Fibroblast of mammary gland (primary cell): Measurements from ENCODE around the gene LRRC56.

ENCODE experiments used
- DNase-seq: peaks from one replicate; pipeline ENCODE4 v3.0.0-alpha.2; 2010; ENCODE audit warnings: low read depth
- H3K4me3 ChIP-seq: 2 replicates; pipeline ENCODE4 v1.5.1; 2011; ENCODE audit warnings: low read depth, mild to moderate bottlenecking, low read length, moderate library complexity; ENCODE audit not compliant: control insufficient read depth
- TF ChIP-seq, protein P1 (sequence below): conservative IDR thresholded peaks from 2 replicates; pipeline ENCODE4 v1.5.1; 2011; ENCODE audit warnings: low read depth, low read length, inconsistent platforms; ENCODE audit not compliant: control insufficient read depth, insufficient read depth

LRRC56 gene

DNA sequence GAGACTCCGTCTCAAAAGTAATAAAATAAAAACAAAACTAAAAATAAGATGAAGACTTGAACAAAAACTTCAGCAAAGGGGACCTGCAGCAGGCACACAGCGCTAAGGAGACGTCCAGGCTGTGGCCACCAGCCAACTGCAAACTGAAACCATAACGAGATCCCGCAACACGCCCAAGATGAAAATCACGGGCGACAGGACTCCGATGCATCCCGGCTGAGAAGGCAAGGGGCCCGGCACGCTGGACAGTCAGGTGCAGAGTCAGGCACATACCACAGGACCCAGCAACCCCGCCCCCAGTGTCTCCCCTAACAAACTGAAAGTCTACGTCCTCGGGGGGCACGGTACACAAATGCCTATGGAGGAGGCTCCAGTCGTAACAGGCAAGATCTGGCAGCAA, 11.1 kb upstream of the LRRC56 start:
- TF ChIP-seq, protein P1, sequence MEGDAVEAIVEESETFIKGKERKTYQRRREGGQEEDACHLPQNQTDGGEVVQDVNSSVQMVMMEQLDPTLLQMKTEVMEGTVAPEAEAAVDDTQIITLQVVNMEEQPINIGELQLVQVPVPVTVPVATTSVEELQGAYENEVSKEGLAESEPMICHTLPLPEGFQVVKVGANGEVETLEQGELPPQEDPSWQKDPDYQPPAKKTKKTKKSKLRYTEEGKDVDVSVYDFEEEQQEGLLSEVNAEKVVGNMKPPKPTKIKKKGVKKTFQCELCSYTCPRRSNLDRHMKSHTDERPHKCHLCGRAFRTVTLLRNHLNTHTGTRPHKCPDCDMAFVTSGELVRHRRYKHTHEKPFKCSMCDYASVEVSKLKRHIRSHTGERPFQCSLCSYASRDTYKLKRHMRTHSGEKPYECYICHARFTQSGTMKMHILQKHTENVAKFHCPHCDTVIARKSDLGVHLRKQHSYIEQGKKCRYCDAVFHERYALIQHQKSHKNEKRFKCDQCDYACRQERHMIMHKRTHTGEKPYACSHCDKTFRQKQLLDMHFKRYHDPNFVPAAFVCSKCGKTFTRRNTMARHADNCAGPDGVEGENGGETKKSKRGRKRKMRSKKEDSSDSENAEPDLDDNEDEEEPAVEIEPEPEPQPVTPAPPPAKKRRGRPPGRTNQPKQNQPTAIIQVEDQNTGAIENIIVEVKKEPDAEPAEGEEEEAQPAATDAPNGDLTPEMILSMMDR: no peak
- no peak overlapping the region for H3K4me3 ChIP-seq
- no peak for DNase-seq

DNA sequence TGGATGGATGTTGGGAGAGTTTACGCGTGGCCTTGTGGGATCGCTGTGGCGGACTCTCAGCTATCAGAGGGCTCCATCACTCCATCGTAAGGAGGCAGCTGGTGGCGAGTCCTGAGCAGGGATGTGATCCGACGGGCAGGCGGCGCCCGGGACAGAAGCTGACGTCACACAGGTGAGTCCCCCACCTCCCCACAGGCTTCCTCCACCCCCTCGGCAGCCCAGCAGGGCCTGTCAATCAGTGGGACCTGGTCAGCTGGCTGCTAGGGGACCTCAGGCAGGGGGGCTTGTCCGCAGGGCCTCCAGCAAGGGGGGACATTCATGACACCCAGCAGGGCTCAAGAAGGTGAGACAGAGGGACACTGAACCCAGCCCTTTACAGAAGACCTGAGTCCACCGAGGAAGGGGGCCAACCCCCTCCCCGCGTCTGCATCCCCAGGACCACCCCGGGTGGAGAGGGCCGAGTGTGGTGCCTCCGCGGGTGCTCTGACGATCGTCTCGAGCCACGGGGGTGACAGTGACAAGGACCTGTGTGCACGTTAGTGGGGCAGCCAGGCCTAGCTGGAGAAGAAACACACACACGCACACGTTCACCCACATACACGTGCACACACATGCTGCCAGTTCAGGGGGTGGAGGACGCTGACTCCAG, 9.0 kb upstream of the LRRC56 start:
- no peak for DNase-seq
- TF ChIP-seq, protein P1: no peak
- H3K4me3 ChIP-seq: no peak overlapping the region

DNA sequence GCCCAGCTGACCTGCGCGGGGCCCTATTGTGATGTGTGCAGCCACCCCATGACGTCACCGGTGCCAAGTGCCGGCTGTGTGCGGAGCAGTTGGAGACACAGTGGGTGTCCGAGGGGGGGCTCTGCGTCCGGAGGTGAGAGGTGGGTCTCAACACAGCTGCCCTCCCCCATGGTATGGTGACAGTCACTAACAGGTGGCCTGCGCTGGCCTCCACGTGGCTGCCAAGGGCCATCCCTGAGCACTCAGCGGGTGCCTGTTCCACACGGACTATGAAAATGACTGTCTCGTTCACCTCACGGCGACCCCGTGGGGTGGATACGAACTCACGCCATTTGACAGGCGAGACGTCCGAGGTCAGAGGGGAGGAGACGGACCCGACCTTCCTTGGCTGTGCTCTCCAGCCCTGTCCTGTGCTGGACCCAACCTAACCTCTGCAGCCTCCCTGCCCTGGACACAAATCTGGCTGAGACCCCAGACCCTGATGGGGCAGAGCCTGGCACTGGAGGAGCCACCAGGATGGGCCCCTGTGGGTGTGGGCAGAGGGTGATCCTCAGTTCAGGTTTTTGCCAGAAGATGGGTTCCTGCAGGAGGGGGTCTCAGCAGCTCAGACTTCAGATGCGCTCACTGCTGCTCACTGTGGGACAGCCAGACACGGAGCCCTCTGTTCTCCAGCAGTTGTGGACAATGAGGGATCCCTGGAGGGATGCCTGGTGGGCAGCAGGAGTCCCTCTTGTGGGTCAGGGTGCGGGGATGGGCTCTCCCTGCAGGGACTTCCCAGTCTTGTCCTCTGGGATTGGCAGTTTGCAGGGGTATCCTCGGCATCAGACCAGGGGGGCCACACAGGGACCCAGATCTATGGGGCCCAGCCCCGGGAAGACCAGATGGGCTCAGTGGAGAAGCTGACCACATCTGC, 8.3 kb upstream of the LRRC56 start:
- no peak overlapping the region for H3K4me3 ChIP-seq
- DNase-seq: no peak
- TF ChIP-seq, protein P1: no peak

DNA sequence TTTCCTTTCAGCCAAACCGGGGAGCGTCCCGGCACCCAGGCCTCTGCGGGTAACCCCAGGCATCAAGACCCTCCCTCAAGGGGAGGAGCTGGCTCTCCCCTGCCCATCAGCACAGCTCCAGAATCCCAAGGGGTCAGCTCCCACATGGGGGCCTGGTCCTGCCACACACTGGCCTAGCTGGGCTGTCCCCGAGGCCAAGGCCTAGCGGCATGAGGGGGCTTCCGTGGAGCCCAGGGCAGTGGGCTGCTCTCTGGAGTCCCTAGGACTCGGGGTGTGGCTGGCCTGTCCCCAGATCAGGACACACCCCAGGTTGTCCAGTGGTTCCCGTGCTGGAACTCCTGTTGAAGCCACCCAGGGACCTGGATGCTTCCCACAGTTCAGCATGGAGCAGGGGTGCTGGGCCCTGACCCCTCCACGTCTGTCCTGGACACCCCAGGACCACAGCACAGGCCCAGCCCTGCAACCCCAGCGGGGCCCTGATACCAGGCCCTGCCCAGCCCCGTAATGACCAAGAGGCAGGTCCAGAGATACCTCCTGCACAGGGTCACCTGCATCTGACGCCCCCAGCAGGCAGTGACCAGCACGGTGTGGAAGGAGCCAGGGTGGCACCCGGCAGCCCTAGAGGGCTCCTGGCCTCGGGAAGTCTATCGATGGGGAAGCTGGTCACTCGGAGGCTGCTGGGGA, 7.5 kb upstream of the LRRC56 start:
- no peak overlapping the region for H3K4me3 ChIP-seq
- no peak for DNase-seq
- TF ChIP-seq, protein P1: no peak

DNA sequence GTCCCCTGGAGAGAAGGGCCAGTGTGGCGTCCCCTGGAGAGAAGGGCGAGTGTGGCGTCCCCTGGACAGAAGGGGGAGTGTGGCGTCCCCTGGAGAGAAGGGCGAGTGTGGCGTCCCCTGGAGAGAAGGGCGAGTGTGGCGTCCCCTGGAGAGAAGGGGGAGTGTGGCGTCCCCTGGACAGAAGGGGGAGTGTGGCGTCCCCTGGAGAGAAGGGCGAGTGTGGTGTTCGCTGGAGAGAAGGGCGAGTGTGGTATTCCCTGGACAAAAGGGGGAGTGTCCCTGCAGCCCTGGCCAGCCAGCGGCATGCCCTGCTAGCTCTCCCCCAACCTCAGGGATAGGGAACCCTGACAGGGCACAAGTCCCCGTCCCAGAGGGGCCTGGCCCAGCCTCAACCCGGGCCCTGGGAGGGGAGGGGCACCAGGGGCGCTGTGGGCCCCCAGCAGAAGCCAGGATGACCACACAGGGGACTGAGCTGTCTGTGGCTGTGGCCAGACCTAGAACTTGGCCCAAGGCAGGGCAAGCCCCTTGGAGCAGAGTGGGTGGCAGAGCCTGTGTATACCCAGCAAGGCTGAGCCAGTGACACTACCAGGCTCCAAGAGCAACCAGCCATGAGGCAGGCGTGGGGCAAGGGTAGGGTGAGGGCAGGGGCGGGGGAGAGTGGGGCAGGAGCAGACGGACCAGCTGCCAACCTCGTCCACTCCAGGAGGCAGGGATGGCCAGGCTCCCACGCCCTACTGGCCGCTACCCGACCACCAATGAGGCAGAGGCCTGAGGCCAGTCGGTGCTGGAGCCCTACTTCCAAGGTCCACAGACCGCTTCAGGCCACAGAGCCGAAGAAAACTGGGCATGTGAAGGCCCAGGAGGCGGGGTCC, 6.1 kb upstream of the LRRC56 start:
- no peak overlapping the region for H3K4me3 ChIP-seq
- TF ChIP-seq, protein P1: no peak
- DNase-seq: no peak

DNA sequence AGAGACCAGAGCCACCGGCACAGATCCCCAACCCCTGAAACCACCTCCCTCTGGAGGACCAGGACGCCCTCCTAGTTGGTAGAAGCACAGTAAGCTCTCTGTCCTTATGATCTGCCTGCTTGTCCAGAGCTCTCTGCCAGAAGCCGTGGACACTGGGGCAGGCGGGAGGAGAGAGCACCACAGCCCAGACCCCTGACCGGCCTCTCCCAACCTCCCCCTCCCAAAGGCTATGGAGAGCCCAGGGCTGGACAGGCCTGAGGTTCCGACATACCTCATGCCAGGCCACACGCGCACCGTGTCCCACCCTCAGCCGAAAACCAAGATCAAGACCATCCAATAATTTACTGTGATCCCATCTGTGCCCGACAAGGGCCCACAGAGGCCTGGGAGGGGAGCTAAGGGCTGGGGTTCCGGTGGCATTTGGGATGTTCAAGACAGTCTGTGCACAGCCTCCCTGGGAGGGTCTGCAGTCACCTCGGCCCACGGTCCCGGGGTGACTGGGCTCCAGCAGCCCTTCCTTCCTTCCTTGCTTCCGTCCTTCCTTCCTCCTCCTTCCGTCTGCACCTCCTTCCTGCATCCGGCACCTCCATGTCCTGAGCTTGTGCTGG, 5.3 kb upstream of the LRRC56 start:
- no peak for DNase-seq
- no peak overlapping the region for H3K4me3 ChIP-seq
- TF ChIP-seq, protein P1: no peak
